Ramos (cell line): ENCODE results near the gene MAP1B.

Experiments
- in situ Hi-C: fragments of 300-500 bp; cut with MboI; formaldehyde crosslinking; loops from one replicate; pipeline ENCODE4 v1.14.3; 2022; ENCODE audit warnings: low sequenced_read_pairs; ENCODE audit not compliant: unreplicated experiment

MAP1B gene

GRCh38 chr5:72210888-72211678, 103.8 kb downstream of the MAP1B start:
- in situ Hi-C loops = no loop called here

GRCh38 chr5:72212171-72212570, 104.9 kb downstream of the MAP1B start:
- in situ Hi-C loops = no loop called here

- in situ Hi-C loops = no loop called here
Observed at GRCh38 chr5:72213482-72213881, 106.2 kb downstream of the MAP1B start.

GRCh38 chr5:72214168-72214567, 106.9 kb downstream of the MAP1B start:
- in situ Hi-C loops = no loop called here

- in situ Hi-C loops = no loop called here
Observed at GRCh38 chr5:72216756-72217155, 109.5 kb downstream of the MAP1B start.

GRCh38 chr5:72221099-72221498, 113.8 kb downstream of the MAP1B start:
- in situ Hi-C loops = no loop called here

- in situ Hi-C loops = no loop called here
Observed at GRCh38 chr5:72221541-72221940, 114.3 kb downstream of the MAP1B start.

GRCh38 chr5:72222521-72222920, 115.2 kb downstream of the MAP1B start:
- in situ Hi-C loops = no loop called here

GRCh38 chr5:72223371-72223770, 116.1 kb downstream of the MAP1B start:
- in situ Hi-C loops = no loop called here

- in situ Hi-C loops = no loop called here
Observed at GRCh38 chr5:72224946-72225463, 117.7 kb downstream of the MAP1B start.

GRCh38 chr5:72225741-72226140, 118.5 kb downstream of the MAP1B start:
- in situ Hi-C loops = no loop called here

GRCh38 chr5:72226950-72227349, 119.7 kb downstream of the MAP1B start:
- in situ Hi-C loops = no loop called here

- in situ Hi-C loops = no loop called here
Observed at GRCh38 chr5:72228960-72229359, 121.7 kb downstream of the MAP1B start.

- in situ Hi-C loops = no loop called here
Observed at GRCh38 chr5:72231991-72232703, 124.9 kb downstream of the MAP1B start.

- in situ Hi-C loops = no loop called here
Observed at GRCh38 chr5:72232838-72233237, 125.6 kb downstream of the MAP1B start.

- in situ Hi-C loops = no loop called here
Observed at GRCh38 chr5:72233835-72234234, 126.6 kb downstream of the MAP1B start.

- in situ Hi-C loops = no loop called here
Observed at GRCh38 chr5:72234265-72234700, 127.0 kb downstream of the MAP1B start.

GRCh38 chr5:72234868-72235267, 127.6 kb downstream of the MAP1B start:
- in situ Hi-C loops = no loop called here

GRCh38 chr5:72235725-72236124, 128.4 kb downstream of the MAP1B start:
- in situ Hi-C loops = no loop called here

GRCh38 chr5:72237415-72237814, 130.1 kb downstream of the MAP1B start:
- in situ Hi-C loops = no loop called here

- in situ Hi-C loops = no loop called here
Observed at GRCh38 chr5:72237879-72238278, 130.6 kb downstream of the MAP1B start.
